Esophagus mucosa (tissue), 1 donor: ENCODE results near the gene PDSS2. TPM values are rescaled to one million over a fixed set of nuclear protein-coding genes. Genes with fewer than 3 reads are reported as not detected.
"Not testable (repeated sequence)": the region's sequence is repeated elsewhere in the genome, so short reads cannot be mapped to it uniquely, and the experiment has no call there.

ENCODE experiments used
- ATAC-seq: fragments of 200-7000 bp; cut with Tn5 transposase; one replicate; pipeline ENCODE4 v1.9.1; 2020
- total RNA-seq: library from RNA; stranded (reverse); gene quantifications from one replicate; pipeline ENCODE4 v1.2.4, GENCODE V29; 2023
- donor health status: DM: yes; HTN: yes; CAD: no.

The PDSS2 gene
- total RNA-seq, 1 donor from 2014 or later, result 13.2 TPM

DNA sequence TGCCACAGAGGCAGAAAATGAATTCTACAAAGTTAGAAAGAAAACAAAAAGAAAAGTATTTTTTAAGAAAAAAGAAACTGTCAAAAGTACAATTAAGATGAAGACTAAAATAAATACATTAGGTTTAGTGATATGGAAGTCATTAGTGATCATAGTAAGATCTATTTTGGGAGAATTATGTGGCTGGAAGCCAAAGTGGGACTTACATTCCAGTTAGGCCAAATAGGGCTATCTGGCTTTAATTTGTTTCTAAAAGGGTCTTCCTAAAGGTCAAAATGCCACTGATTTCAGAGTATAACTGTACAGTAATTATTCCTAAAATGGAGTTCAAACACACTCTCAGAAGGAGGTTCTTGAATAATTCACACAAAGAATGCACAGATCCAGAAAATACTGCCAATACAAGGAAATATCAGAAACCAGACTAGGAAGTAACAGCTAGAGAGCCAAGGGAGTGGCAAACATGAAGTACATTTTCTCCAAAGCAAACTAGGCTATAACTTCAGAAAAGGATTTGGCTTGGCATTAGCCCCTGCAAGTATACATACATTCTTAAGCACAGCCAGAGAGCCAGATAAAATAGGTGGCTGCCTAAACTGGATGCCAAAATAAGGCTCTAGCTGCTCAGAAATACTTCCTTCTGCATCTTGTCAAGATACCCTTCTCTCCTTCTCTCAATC lies 45.3 kb downstream of the PDSS2 start:
- no peak for ATAC-seq

DNA sequence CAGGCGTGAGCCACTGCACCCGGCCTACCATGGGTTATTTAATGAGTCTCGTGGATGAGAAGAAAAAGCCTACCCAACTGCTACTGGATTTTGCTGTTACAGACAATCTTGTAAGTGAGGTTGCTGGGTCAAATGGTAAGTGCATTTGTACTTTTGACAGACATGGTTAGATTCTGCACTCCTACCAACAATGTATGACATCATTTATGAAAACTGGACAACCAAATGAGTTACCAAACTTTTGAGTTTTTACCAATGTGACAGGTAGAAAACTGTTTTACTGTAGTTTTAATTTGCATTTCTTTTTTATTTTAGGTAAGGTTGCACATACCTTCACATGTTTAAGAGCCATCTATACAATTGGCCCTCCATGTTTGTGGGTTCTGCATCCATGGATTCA lies 48.2 kb downstream of the PDSS2 start:
- ATAC-seq, result no peak

DNA sequence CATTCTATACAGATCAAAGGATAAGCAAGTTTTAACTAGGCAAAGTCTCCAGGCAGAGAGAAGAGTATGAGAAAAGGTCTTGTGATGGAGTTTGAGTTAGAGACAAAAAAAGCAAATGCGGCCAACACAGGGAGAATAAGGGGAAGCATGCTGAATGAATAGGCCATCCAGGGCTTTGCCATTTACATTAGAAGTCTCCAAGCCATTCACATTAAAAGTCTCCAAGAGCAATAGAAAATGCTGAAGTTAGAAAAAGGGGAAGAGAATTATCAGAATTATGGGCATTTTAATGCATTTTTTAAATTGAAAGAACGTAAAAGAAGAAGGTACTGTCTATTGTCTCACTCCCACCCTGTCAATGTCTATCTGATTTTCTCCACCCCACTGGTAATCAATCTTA lies 49.4 kb downstream of the PDSS2 start:
- ATAC-seq, result no peak

DNA sequence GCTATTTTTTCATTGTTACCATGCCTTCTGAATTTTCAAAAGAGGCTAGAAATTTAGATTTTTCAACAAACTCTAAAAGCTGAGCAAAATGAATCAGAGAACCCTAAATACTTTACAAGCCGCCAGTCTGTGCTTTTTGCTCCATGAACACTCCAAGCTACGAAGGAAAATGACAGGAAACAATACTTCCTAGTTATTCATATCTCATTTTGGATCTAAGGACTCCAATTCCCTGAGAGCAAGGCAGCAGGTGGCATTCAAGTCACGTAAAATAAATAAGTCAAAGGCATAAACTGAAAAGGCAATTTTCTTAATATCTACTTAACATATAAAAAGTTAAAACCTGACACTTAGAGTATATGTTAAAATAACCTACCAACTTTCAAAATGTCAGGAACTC lies 50.6 kb downstream of the PDSS2 start:
- ATAC-seq, result no peak

DNA sequence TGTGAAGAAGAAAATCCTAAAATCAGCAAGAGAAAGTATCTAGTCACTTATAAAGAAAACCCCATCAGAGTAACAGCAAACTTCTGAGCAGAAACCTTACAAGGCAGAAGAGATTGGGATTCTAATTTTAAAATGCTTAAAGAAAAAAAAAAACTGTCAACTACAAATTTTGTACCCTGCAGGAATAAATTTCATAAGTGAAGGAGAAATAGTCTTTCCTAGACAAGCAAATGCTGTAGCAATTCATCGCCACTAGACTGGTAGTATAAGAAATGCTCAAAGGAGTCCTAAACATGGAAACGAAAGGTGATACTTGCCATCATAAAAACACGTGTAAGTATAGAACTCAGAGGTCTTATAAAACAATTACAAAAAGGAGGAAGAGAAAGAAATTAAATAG lies 54.4 kb downstream of the PDSS2 start:
- ATAC-seq, result no peak

DNA sequence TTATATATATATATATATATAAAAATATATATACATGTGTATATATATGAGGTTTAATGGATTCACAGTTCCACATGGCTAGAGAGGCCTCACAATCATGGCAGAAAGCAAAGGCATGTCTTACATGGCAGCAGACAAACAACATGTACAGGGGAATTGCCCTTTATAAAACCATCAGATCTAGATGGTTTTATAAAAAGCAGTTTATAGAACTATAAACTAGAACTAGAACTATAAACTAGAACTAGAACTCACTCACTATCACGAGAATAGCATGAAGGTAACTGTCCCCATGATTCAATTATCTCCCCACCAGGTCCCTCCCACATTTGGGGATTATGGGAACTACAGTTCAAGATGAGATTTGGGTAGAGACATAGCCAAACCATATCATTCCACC lies 56.8 kb downstream of the PDSS2 start:
- ATAC-seq, result no peak

DNA sequence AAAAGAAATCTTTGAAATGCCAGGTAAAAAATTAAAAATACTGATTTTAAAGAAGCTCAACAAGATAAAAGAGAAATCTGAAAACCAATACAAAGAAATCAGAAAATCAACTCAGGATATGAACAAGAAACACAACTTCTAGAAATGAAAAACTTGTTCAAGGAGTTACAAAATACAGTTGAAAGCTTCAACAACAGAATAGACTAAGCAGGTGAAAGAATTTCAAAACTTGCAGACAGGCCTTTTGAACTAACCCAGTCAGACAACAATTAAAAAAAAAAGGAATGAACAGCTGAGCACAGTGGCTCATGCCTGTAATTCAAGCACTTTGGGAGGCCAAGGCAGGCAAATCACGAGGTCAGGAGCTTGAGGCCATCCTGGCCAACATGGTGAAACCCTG lies 57.8 kb downstream of the PDSS2 start:
- ATAC-seq, result no peak

DNA sequence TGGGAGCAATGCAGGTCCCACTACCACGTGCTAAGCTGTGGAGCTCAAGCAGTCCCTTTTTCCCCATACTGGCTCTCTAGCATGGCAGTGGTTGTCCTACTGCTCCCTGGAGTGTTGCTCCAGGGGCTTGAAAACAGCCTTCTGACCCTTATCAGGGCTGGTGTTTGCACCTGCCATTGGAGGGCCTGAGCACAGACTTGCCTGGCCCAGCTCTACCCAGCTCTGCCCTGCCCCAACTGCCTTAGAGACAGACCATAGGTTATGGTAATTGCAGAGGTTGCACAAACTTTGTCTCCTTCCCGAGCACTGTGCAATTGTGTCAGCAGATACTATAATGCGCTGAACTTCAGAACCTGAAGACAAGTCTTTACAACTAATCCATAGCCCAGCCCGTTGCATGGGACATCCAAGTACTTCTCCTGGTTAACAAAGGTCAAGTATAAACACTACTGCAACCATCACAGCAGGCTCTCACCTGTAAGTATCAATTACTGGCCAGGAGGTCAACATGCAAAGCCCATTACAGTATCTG lies 58.7 kb downstream of the PDSS2 start:
- ATAC-seq, result no peak

DNA sequence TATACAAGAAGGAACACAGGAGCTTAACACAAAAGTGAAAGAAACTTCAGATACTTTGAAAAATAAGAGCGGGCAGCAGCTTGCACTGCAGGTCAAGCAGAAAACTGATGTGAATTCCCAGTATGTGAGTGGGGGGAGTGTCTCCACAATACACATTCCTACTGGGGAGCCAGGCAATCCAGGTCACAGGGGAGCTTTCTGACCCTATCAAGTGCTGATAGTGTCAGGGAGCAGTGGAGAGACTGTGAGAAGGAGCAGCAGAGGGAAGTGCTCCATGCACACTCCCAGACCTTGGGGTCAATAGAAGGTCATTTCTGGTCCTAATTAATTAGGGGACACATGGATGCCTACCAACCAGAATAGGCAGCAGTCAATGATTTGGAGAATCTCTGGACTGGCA lies 59.4 kb downstream of the PDSS2 start:
- no peak for ATAC-seq

DNA sequence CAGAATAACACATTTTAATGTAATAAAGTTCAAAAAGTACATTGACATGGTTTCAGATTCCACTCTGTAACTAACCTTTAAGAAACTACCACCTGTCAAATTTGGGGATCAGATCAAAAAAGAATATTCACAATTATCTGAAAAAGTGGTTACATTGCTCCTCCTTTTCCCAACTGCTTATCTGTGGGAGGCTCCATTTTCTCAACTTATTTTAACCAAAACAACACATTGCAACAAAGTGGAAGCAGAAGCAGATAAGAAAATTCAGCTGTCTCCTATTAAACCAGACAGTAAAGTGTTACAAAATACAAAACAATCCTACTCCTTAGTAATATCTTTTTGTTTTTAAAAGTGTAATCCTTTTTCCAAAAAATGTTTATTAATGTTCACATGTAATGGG lies 61.4 kb downstream of the PDSS2 start:
- no peak for ATAC-seq

DNA sequence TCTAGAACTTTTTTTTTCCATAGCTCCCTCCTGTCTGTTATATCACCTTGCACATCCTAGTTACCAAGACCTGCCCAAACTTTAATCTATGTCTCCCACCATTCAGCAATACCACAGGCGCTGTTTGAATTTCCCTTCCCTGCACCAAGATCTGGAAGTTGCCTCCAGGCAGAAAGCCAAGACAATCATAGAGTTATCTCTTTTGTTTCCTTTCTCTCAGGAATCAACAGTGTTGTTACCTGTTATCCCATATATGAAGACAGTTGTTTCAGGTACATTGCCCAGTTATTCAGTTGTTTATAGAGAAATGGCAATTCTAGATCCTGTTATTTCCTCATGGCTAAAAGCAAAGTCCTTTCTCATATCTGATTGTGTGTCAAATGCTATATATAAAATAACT lies 63.2 kb downstream of the PDSS2 start:
- ATAC-seq, result no peak

DNA sequence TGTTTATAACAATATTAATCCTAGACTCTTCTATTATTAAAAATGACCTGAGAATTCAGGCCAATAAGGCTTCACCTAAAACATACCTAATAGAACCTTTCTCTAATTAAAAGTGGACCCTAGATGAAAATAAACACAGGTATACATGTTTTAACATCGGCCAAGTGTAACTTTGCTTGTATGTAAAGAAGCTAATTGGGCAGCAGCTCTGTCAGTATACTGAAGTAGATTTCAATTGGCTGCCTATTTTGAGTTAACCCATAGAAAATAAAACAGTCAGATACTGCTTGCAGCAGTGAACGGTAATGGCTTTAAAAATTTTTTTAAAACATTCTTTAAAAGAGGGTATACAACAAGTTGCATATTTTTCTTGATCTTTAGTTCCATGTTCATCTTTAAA lies 67.3 kb downstream of the PDSS2 start:
- ATAC-seq, result no peak

DNA sequence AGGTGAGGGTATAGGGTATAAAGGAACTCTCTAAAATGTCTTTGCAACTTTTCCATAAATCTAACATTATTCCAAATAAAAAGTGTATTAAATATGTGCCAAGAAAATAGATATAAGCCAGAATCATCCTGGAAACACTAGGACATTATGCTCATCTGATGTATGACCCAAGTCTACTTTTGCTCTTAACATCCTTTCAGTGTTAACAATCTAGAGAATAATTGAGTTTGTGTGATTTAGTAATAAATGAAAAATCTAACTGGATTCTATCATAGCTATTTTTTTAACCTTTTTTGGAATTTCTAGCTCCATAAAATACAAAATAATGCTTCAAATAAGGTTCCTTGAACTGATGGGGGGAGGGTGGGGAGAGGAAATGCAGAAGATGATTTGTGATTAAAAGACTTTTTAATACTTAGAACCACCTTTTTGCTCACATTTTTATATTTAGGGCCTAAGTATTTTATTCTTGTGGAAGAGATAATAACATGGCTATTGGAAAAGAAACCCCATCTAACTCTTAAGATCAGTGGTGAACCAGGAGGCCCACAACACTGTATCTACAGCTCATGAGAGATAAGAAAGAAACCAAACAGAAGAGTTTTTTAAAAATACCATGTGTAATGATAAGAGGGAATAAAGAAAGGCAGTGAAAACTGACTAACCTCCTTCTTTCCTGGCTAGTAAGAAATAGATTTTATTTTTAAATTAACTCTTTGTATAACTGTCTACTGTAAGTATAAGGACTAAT lies 68.5 kb downstream of the PDSS2 start:
- ATAC-seq, result no peak

DNA sequence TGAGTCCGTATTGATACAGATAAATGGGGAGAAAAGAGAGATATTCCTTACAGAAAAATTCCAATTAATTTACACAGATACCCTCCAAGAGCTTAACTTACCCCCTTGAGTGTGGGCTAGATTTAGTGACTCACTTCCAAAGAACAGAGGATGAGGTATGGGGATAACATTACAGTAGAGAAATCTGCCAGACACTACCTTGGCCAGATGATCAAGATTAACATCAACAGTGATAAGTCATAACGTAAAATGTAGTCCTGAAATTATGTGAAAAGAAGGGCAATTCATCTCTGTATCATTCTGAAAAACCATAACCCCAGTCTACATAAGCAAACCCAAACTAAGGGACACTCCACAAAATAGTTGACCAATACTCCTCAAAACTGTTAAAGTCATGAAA lies 69.3 kb downstream of the PDSS2 start:
- no peak for ATAC-seq

DNA sequence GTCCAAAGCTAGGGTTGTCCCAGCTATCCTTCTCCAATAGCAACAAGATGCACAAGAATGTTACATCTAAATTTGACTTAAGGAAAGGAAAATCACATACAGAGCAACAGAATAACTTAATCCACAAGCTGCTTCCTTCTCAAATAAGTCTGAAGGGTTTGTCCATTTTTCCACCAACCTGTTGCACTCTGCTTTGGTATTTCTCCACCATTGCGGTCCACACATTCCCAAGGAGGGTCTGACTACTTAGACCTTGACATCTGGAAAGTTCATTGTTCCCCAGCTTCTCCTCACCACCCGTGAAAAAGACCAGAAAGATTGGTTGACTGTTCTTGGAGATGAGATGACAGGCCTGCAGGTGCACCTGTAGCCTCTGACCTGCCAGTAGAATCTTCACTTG lies 72.5 kb downstream of the PDSS2 start:
- no peak for ATAC-seq

DNA sequence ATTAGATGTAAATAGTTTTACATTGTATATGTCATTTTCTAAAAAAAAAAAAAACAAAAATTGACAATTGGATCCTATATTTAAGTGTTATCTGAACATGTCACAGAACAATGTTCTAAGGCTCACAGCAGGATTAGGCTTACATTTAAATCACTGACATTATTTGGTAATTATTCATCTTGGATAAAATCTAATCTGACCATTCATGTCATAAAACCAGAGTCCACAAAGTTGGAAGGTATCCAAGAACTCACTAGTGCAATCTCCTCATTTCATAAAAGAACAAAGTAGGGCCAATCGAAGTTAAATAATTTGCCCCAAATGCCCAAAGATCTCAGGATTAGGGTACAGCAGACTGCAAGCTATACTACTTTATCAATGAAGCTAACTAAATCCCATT lies 73.0 kb downstream of the PDSS2 start:
- no peak for ATAC-seq

DNA sequence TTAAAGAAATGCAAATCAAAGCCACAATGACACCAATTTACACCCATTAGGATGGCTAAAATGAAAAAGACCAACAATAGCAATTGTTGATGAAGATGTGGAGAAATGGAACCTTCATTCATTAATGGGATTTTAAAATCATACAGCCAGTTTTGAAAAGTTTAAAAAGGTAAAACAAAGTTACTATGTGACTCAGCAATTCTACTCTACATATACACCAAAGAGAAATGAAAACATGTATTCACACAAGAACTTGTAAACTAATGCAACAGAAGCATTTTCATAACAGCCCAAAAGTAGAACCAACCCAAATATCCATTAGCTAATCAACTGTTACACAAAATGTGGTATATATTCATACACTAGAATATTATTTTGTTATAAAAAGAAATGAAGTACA lies 75.7 kb downstream of the PDSS2 start:
- ATAC-seq, result no peak

DNA sequence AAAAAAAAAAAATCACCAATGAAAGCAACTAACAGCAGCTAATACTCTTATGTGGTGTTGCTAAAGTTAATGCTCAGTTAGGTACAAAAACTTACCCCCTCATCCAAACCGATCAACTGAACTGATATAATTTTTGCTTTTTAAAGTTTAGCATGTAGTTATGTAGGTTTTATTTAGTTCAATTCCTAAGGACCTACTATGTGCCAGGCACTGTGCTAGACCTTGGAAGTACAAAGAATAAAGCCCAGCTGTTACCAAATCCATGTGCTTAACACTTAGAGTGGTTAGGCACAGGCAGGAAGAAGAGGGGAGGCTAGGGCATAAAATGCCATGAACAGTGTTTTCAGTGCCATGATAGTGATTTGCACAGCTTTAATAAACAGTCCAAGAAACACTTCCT lies 85.1 kb downstream of the PDSS2 start:
- no peak for ATAC-seq

DNA sequence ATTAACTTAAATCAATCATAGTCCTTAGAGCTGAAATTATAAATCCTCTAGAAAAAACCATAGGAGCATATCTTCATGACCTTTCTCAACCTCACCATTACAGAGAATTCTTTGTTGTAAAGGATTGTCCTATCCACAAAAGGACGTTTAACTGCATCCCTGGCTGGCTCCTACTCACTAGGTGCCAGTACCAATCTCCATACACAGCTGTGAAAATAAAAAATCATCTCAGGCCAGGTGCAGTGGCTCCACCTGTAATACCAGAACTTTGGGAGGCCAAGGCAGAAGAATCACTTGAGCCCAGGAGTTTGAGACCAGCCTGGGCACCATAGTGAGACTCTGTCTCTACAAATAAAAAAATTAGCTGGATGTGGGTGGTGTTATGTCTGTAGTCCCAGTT lies 89.9 kb downstream of the PDSS2 start:
- no peak for ATAC-seq

DNA sequence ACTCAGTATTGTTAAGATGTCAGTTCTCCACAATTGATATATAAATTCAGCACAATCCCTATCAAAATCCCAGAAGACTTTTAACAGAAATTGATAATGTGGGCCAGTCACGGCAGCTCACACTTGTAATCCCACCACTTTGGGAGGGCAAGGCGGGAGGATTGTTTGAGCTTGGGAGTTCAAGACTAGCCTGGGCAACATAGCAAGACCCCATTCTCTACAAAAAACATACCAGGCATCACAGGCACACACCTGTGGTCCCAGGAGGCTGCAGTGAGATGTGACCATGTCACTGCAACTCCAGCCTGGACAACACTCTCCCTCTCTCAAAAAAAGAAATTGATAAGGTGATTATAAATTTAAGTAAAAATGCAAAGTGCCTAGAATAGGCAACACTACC lies 90.9 kb downstream of the PDSS2 start:
- ATAC-seq, result no peak

DNA sequence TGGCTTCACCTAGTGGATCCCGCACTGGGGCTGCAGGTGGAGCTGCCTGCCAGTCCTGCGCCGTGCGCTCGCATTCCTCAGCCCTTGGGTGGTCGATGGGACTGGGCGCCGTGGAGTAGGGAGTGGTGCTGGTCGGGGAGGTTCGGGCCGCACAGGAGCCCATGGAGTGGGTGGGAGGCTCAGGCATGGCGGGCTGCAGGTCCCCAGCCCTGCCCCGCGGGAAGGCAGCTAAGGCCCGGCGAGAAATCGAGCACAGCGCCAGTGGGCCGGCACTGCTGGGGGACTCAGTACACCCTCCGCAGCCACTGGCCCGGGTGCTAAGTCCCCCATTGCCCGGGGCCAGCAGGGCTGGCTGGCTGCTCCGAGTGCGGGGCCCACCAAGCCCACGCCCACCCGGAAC lies 95.2 kb downstream of the PDSS2 start:
- ATAC-seq, result not testable (repeated sequence)

DNA sequence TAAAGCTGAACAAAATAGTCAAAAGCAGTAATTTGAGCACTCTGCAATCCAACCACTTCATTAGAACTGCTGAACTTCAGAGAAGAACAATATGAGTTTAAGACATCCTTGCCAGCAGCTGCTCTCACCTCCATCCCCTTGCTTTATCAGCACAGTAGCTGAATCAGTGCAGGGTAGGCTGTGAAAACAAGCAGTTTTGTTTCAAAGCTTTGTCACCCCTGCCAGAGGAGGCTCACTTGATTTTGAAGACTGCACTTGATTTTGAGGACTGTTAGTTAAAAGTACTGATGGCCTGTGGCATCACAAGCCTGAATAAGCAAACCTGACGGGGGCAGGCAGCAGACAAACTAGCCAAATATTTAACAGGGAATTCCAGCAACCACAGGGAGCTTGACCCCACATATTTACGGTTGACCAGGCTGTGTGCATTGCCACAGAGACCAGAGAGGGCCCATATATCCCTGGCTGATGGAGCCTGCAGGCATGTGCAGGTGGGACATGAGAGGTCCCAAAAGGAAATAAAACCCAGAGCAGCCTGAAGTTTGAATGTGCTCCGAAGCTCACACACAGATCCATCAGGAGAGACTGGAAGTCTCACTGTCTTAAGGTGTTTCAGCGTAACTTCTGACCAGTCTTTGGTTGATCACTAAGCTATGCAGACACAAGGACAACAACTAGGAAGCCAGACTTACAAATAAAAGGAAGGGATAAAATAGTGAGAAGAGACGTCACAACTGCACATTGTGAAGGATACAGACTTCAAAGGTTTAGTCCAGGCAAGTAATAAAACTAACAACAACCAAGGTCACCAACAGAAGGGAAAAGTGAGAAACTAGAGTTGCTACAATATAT lies 97.4 kb downstream of the PDSS2 start:
- ATAC-seq, result no peak

DNA sequence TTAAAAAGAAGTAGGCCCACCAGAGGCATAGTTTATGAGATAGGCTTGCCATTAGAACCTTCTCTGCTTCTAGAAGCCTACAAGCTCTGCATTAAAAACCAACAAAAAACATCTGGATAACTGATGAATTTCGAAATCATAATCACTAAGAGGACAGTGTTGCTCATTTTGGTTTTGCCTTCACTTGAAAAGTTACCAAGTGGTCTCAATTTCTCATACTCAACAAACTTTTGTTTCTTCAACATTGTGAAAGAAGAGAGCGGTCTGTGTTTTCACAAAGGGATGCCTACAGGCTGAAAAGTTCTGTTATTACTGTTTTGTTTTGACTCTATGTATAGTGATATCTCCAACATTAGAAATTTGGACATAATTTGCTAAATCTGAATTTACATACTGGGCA lies 98.9 kb downstream of the PDSS2 start:
- no peak for ATAC-seq
